ENCODE measurements around the gene MYBL2. TPM values are rescaled to one million over a fixed set of nuclear protein-coding genes. Genes with fewer than 3 reads are reported as not detected.

Gene MYBL2
- total RNA-seq, 1 experiment from 2014 or later: 159 TPM

DNA sequence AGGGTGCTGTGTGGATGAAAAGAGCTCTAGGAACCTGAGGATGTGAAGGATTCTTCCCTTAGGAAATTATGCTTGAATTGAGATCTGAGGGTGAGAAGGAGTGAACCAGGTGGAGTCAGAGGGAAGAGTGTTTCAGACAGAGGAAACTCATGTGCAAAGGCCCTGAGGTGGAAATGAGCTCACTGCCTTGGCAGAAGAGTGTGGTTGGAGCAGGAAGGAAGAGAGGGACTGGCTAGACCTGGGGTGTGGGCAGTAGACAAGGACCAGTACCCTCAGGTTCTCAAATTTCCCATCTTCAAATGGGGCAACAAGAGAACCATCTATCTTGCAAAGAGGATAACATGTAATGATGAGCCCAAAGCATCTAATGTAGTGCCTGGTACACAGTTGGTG lies 83.9 kb downstream of the MYBL2 start:
- Mint-ChIP-seq H3K27ac (no peak overlapping the region), H3K4me1 (peaks cover 10 to 19% of the 10 kb centered on the region in 2 experiments), H3K36me3 (ENCODE audit: insufficient read depth in 1 of 3, low read depth in 3 of 3) (no peaks in the 10 kb centered on the region), H3K4me3 (no peak overlapping the region), H3K9me3 (no peaks in the 10 kb centered on the region; a peak in 1 of 5 replicates), H3K27me3 (ENCODE audit: low read depth) (peaks cover 9% of the 10 kb centered on the region)
- Histone ChIP-seq H4K5ac (ENCODE audit: insufficient read length, low read depth, low read length) (no peak overlapping the region), H3K18ac (ENCODE audit: insufficient read length, low read depth, low read length) (no peak overlapping the region), H3K79me2 (ENCODE audit: insufficient read depth, low read length) (no peaks in the 10 kb centered on the region), H3K4ac (ENCODE audit: low read depth, low read length) (no peak overlapping the region), H3K9me3 (ENCODE audit: control insufficient read depth, low read depth, low read length) (no peaks in the 10 kb centered on the region), H3K4me2 (ENCODE audit: insufficient read depth, insufficient read length, low read length) (no peak overlapping the region), H2BK5ac (ENCODE audit: insufficient read length, low read length) (no peak overlapping the region), H3K23me2 (ENCODE audit: insufficient read length, low read depth, low read length, poor library complexity, severe bottlenecking) (no peaks in the 10 kb centered on the region), H3K27me3 (ENCODE audit: insufficient read depth, low read length) (no peaks in the 10 kb centered on the region), H3K79me1 (ENCODE audit: insufficient read depth, low read depth, low read length, poor library complexity, severe bottlenecking) (no peaks in the 10 kb centered on the region), H4K91ac (ENCODE audit: insufficient read length, low read depth, low read length) (no peak overlapping the region), H3K14ac (ENCODE audit: insufficient read depth, low read length) (no peak overlapping the region), H2BK12ac (ENCODE audit: insufficient read length, low read depth, low read length) (no peak overlapping the region), H2BK15ac (ENCODE audit: low read depth, low read length) (no peak overlapping the region), H2BK20ac (ENCODE audit: low read depth, low read length, poor library complexity, severe bottlenecking) (no peak overlapping the region), H2AK5ac (ENCODE audit: insufficient read length, low read length) (no peak overlapping the region), H4K20me1 (ENCODE audit: control insufficient read depth, insufficient read depth, insufficient read length) (no peaks in the 10 kb centered on the region), H3K9ac (ENCODE audit: extremely low read depth, insufficient read length, low read length) (no peak overlapping the region), H2AFZ (ENCODE audit: low read length) (no peak overlapping the region), H2BK120ac (ENCODE audit: low read depth, low read length, poor library complexity, severe bottlenecking) (no peak overlapping the region), H3T11ph (ENCODE audit: low read length) (no peak overlapping the region), H3K56ac (ENCODE audit: insufficient read length, low read depth, low read length) (no peak overlapping the region), H3K23ac (ENCODE audit: insufficient read length, low read depth, low read length) (no peak overlapping the region), H3K4me1 (ENCODE audit: insufficient read depth, low read length) (no peaks in the 10 kb centered on the region), H4K8ac (replicated peaks; ENCODE audit: insufficient read length, low read depth, low read length) (no peak overlapping the region), H3K27ac (ENCODE audit: insufficient read length, low read depth, low read length) (no peak overlapping the region)
- TF ChIP-seq, protein P1, sequence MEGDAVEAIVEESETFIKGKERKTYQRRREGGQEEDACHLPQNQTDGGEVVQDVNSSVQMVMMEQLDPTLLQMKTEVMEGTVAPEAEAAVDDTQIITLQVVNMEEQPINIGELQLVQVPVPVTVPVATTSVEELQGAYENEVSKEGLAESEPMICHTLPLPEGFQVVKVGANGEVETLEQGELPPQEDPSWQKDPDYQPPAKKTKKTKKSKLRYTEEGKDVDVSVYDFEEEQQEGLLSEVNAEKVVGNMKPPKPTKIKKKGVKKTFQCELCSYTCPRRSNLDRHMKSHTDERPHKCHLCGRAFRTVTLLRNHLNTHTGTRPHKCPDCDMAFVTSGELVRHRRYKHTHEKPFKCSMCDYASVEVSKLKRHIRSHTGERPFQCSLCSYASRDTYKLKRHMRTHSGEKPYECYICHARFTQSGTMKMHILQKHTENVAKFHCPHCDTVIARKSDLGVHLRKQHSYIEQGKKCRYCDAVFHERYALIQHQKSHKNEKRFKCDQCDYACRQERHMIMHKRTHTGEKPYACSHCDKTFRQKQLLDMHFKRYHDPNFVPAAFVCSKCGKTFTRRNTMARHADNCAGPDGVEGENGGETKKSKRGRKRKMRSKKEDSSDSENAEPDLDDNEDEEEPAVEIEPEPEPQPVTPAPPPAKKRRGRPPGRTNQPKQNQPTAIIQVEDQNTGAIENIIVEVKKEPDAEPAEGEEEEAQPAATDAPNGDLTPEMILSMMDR (conservative IDR thresholded peaks at IDR 0.05): no peak
- DNase-seq: no peak

Measured in H9 (cell line).